ENCODE results near the gene SMC2. TPM values are rescaled to one million over a fixed set of nuclear protein-coding genes. Genes with fewer than 3 reads are reported as not detected.
A peak's percentile ranks its signal among the peaks of the same experiment; 100 is the strongest.

Gene SMC2
- 19.7 TPM for total RNA-seq (ENCODE audit: unreplicated experiment)
- long read RNA-seq, partial matches to known transcripts: 6 of 9 reads
- long read RNA-seq, other reads (novel, unspliced or antisense): 3 of 9 reads

DNA sequence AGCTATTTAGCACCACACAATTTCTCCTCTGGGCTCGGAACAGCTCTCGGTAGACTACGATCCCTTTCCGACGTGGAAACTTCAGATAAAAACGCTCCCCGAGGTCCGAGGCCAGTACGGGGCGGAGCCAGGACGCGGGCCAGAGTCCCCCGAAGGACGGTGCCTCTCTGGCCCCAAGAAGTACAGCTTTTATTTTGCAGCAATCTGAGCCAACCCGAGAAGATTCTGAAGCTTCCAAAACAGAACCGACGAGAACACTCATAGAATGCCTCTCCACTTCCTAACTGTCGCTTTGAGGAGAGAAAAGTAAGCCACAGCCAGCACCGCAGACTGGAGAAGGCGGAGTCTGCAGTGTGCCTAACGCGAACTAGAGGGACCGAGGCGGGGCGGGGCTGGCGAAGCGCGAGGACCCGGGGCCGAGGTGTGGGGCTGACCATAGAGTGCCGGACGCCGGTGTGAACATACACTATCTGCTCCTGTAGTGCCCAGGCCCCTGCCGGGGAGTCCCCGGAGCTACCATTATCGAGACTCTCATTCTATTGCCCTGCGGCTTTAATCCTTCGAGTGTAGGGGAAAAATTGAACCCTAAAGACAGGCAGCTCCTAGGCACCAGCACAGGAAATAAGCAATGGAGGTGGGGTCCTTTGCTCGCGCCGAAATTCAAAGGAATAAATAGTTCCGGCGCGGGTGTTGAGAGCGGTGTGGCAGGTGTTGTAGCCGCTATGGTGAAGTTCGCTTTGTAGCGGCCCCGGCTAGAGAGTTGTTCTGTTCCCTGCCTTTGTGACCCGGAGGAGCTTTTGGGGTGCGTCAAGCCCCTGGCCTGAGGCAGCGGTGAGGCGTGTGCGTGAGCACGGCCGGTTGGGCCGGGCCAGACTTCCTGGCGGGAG is at the start of gene SMC2:
TSS of gene SMC2 (plus strand) at position 663 of the 887 bp plus-strand sequence. CDS start 1,076 bp downstream, outside the sequence.
- peaks cover 15% of the 10 kb centered on the region for H3K4me1 Mint-ChIP-seq (ENCODE audit: unreplicated experiment)
- peak within 1 kb of the TSS; percentile 96 for H3K4me3 Mint-ChIP-seq (ENCODE audit: unreplicated experiment)
- TF ChIP-seq, protein P1, sequence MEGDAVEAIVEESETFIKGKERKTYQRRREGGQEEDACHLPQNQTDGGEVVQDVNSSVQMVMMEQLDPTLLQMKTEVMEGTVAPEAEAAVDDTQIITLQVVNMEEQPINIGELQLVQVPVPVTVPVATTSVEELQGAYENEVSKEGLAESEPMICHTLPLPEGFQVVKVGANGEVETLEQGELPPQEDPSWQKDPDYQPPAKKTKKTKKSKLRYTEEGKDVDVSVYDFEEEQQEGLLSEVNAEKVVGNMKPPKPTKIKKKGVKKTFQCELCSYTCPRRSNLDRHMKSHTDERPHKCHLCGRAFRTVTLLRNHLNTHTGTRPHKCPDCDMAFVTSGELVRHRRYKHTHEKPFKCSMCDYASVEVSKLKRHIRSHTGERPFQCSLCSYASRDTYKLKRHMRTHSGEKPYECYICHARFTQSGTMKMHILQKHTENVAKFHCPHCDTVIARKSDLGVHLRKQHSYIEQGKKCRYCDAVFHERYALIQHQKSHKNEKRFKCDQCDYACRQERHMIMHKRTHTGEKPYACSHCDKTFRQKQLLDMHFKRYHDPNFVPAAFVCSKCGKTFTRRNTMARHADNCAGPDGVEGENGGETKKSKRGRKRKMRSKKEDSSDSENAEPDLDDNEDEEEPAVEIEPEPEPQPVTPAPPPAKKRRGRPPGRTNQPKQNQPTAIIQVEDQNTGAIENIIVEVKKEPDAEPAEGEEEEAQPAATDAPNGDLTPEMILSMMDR (IDR thresholded peaks at IDR 0.05; ENCODE audit: unreplicated experiment): no peak
- peak; percentile 92 for DNase-seq (ENCODE audit: low spot score)
- H3K36me3 Mint-ChIP-seq (ENCODE audit: low read depth, unreplicated experiment): no peaks in the 10 kb centered on the region
- H3K9me3 Mint-ChIP-seq (ENCODE audit: unreplicated experiment): no peaks in the 10 kb centered on the region
- peaks cover 2% of the 10 kb centered on the region for H3K27me3 Mint-ChIP-seq (ENCODE audit: unreplicated experiment)
- H3K27ac Mint-ChIP-seq (ENCODE audit: unreplicated experiment): peak within 1 kb of the TSS; percentile 98

DNA sequence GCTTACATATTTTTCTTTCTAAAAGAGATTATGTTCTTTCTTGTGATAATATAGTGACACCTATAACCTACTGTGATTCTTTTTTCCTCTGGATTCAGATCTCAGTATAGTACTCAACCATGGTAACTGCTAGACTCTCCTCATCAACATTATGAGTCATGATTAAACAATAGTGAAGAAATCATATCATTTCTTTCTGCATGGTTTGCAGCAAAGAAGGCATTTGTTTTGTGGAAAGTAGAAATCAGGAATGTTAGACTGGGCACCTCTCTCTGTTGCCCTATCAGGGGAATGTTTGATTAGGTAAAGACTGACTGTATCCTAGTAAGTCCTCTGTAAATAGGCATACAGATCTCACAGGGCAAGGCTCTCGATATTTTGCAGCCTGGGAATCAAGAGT is 25.6 kb upstream of the SMC2 start:
- no peak for DNase-seq (ENCODE audit: low spot score)
- Mint-ChIP-seq H3K27ac (ENCODE audit: unreplicated experiment) (no peak overlapping the region), H3K27me3 (ENCODE audit: unreplicated experiment) (no peaks in the 10 kb centered on the region), H3K4me3 (ENCODE audit: unreplicated experiment) (no peak overlapping the region), H3K9me3 (ENCODE audit: unreplicated experiment) (peaks cover 7% of the 10 kb centered on the region), H3K36me3 (ENCODE audit: low read depth, unreplicated experiment) (no peaks in the 10 kb centered on the region), H3K4me1 (ENCODE audit: unreplicated experiment) (no peaks in the 10 kb centered on the region)
- TF ChIP-seq, protein P1 (IDR thresholded peaks at IDR 0.05; ENCODE audit: unreplicated experiment): no peak

DNA sequence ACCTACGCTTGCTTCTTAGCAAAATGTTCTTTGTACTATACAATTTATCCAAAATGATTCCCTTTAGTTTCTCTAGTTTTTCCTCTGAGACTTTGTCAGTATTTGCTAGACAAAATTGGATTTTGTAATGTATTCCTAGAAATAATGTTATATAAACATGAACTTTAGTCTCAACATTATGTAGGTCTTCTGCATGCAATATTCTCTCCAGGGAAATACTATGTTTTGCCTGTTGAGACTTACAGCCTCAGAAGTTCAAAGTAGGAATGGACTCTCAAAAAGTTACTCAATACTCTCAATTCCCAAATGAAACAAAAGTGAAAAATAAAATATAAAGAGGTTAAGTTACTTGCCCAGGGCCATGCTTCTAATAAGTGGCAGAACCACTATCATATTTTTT is 24.8 kb upstream of the SMC2 start:
- peaks cover 7% of the 10 kb centered on the region for H3K9me3 Mint-ChIP-seq (ENCODE audit: unreplicated experiment)
- H3K4me1 Mint-ChIP-seq (ENCODE audit: unreplicated experiment): no peaks in the 10 kb centered on the region
- H3K27me3 Mint-ChIP-seq (ENCODE audit: unreplicated experiment): no peaks in the 10 kb centered on the region
- H3K4me3 Mint-ChIP-seq (ENCODE audit: unreplicated experiment): no peak overlapping the region
- no peak overlapping the region for H3K27ac Mint-ChIP-seq (ENCODE audit: unreplicated experiment)
- H3K36me3 Mint-ChIP-seq (ENCODE audit: low read depth, unreplicated experiment): no peaks in the 10 kb centered on the region
- DNase-seq (ENCODE audit: low spot score): no peak
- TF ChIP-seq, protein P1 (IDR thresholded peaks at IDR 0.05; ENCODE audit: unreplicated experiment): no peak

DNA sequence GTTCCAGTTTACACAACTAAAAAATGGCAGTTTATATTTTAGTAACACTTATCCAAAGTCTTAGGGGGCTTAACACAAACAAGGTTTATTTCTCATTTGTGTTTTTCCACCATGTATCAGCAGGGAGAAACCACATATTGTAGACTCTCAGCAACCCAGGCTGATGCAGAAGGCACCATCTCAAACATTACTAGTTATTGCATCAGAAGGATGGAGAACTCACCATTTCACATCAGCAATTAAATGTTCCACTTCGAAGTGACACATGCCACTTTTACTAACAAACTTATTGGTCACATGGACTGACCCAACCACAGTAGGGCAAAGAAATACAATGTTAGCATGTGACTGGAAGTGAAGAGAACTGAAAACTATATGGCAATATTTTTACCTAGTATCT is 22.5 kb upstream of the SMC2 start:
- no peak for DNase-seq (ENCODE audit: low spot score)
- Mint-ChIP-seq H3K27ac (ENCODE audit: unreplicated experiment) (no peak overlapping the region), H3K4me3 (ENCODE audit: unreplicated experiment) (no peak overlapping the region), H3K9me3 (ENCODE audit: unreplicated experiment) (peaks cover 12% of the 10 kb centered on the region), H3K4me1 (ENCODE audit: unreplicated experiment) (no peaks in the 10 kb centered on the region), H3K36me3 (ENCODE audit: low read depth, unreplicated experiment) (no peaks in the 10 kb centered on the region), H3K27me3 (ENCODE audit: unreplicated experiment) (no peaks in the 10 kb centered on the region)
- TF ChIP-seq, protein P1 (IDR thresholded peaks at IDR 0.05; ENCODE audit: unreplicated experiment): no peak
